GM12878 (cell line): ENCODE data around the gene PLAC1. TPM values are rescaled to one million over a fixed set of nuclear protein-coding genes. Genes with fewer than 3 reads are reported as not detected.

Experiments
- ESRRA ChIP-seq: IDR thresholded peaks from 2 replicates; pipeline ENCODE4 v1.6.1; 2012; ENCODE audit warnings: mild to moderate bottlenecking, low read length, improper control_type of control experiment
- EZH2 ChIP-seq: IDR thresholded peaks from 2 replicates; pipeline ENCODE4 v1.6.1; 2012; ENCODE audit warnings: low read depth, mild to moderate bottlenecking, control low read depth, inconsistent platforms, low read length, borderline replicate concordance; ENCODE audit not compliant: control insufficient read depth
- polyA plus RNA-seq, 11 experiments: library from polyadenylated mRNA; depleted of rRNA in 4 of 11; unstranded in 6 of 11; stranded (reverse) in 5 of 11; fragments of >200 nt; fragmentation: Nextera tagmentation in 4 of 11; fragmentation: Illumina TruSeq in 1 of 11; extraction: Ambion mirVana in 4 of 11; extraction: Trizol in 1 of 11; gene quantifications; 1 replicate in 1 of 11; 2 replicates in 10 of 11; pipeline versions ENCODE4 v1.2.1 to v1.2.3, GENCODE V29; 2011 to 2016; ENCODE audit warnings: inconsistent platforms in 2 of 11, missing spikeins in 2 of 11, low read depth in 1 of 11
- total RNA-seq, 4 experiments: library from RNA; depleted of rRNA in 3 of 4; stranded (reverse); fragments of >200 nt in 3 of 4; fragmentation: Illumina TruSeq in 1 of 4; extraction: Trizol in 1 of 4; gene quantifications; 2 replicates each; pipeline versions ENCODE4 v1.2.1 to v1.2.3, GENCODE V29; 2013 to 2021
- TF ChIP-seq, protein P1 (sequence below): fragments of 450-650 bp; IDR thresholded peaks from 2 replicates; pipeline ENCODE4 v1.6.1; 2017; ENCODE audit warnings: borderline replicate concordance
- TF ChIP-seq, protein P2 (sequence below), 3 experiments: IDR thresholded peaks in 2 of 3; conservative IDR thresholded peaks in 1 of 3; 2 replicates each; pipeline ENCODE4 v1.5.1; 2011; ENCODE audit warnings: low read depth in 3 of 3, low read length in 3 of 3, mild to moderate bottlenecking in 3 of 3, control low read depth in 2 of 3, moderate library complexity in 2 of 3, inconsistent platforms in 1 of 3, mixed read lengths in 1 of 3; ENCODE audit not compliant: control insufficient read depth in 2 of 3, insufficient read depth in 1 of 3; ENCODE audit errors: extremely low read depth in 1 of 3
- TF ChIP-seq, protein P3 (sequence below): fragments of 150-350 bp; IDR thresholded peaks from 2 replicates; pipeline ENCODE4 v1.6.1; 2016; ENCODE audit warnings: low read depth, low read length
- TF ChIP-seq, protein P4 (sequence below): fragments of 450-650 bp; formaldehyde crosslinking; IDR thresholded peaks from 2 replicates; pipeline ENCODE4 v1.5.0; 2022; ENCODE audit warnings: mild to moderate bottlenecking, missing genetic modification characterization
- TF ChIP-seq, protein P5 (sequence below): fragments of 450-650 bp; IDR thresholded peaks from 2 replicates; pipeline ENCODE4 v1.6.1; 2017; ENCODE audit warnings: mild to moderate bottlenecking, low read depth, inconsistent platforms; ENCODE audit not compliant: poor library complexity, severe bottlenecking

Gene PLAC1
- total and polyA plus RNA-seq, 10 of the 15 experiments (the other 5 are each of a cell fraction or from before 2014, with no cell fraction given) = 0.05 to 0.42 (median 0.17) TPM; not detected in 5

DNA sequence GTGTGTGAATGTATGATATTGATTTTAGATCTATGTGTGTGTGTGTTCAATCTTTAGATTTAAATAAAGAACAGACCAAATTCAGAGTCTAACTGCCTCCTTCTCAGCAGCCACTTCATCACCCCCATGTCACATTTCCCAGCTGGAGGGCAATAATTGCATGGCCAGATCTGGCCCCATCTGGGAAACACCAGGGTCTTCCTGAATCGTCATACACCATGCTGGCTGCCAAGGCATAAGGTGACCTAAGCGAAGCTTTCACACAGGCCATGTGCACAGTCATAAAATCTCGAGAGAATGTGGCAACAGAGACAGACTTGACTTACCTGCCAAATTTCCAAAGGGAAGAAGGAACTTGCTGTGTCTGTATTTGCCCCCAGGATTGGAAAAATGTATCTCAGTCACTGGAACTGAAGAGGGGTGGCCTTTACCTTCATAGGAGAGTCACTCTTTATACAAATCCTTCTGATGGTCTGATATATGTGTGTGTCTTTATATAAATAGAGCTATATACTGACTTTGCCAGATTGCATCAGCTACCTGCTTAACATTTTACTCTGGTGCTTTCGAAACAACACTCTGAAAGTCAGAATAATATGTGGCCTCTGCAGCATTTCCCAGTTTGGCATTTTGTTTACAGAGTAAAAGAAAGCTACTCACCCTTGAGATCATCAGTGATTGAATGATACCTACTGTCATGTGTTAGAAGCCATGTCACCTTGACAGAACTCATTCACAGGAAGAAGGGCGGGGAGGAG is at the start of gene PLAC1 (continued):
- TF ChIP-seq, protein P1, sequence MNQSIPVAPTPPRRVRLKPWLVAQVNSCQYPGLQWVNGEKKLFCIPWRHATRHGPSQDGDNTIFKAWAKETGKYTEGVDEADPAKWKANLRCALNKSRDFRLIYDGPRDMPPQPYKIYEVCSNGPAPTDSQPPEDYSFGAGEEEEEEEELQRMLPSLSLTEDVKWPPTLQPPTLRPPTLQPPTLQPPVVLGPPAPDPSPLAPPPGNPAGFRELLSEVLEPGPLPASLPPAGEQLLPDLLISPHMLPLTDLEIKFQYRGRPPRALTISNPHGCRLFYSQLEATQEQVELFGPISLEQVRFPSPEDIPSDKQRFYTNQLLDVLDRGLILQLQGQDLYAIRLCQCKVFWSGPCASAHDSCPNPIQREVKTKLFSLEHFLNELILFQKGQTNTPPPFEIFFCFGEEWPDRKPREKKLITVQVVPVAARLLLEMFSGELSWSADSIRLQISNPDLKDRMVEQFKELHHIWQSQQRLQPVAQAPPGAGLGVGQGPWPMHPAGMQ = no peak
- TF ChIP-seq EZH2 (no peak), ESRRA (no peak)
- TF ChIP-seq, protein P2, sequence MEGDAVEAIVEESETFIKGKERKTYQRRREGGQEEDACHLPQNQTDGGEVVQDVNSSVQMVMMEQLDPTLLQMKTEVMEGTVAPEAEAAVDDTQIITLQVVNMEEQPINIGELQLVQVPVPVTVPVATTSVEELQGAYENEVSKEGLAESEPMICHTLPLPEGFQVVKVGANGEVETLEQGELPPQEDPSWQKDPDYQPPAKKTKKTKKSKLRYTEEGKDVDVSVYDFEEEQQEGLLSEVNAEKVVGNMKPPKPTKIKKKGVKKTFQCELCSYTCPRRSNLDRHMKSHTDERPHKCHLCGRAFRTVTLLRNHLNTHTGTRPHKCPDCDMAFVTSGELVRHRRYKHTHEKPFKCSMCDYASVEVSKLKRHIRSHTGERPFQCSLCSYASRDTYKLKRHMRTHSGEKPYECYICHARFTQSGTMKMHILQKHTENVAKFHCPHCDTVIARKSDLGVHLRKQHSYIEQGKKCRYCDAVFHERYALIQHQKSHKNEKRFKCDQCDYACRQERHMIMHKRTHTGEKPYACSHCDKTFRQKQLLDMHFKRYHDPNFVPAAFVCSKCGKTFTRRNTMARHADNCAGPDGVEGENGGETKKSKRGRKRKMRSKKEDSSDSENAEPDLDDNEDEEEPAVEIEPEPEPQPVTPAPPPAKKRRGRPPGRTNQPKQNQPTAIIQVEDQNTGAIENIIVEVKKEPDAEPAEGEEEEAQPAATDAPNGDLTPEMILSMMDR (IDR thresholded peaks at IDR 0.05 in 2 of 3, conservative IDR thresholded peaks at IDR 0.05 in 1 of 3; ENCODE audit: control insufficient read depth in 2 of 3, extremely low read depth in 1 of 3, insufficient read depth in 1 of 3, low read depth in 3 of 3, low read length in 3 of 3) = no peak
- TF ChIP-seq, protein P3, sequence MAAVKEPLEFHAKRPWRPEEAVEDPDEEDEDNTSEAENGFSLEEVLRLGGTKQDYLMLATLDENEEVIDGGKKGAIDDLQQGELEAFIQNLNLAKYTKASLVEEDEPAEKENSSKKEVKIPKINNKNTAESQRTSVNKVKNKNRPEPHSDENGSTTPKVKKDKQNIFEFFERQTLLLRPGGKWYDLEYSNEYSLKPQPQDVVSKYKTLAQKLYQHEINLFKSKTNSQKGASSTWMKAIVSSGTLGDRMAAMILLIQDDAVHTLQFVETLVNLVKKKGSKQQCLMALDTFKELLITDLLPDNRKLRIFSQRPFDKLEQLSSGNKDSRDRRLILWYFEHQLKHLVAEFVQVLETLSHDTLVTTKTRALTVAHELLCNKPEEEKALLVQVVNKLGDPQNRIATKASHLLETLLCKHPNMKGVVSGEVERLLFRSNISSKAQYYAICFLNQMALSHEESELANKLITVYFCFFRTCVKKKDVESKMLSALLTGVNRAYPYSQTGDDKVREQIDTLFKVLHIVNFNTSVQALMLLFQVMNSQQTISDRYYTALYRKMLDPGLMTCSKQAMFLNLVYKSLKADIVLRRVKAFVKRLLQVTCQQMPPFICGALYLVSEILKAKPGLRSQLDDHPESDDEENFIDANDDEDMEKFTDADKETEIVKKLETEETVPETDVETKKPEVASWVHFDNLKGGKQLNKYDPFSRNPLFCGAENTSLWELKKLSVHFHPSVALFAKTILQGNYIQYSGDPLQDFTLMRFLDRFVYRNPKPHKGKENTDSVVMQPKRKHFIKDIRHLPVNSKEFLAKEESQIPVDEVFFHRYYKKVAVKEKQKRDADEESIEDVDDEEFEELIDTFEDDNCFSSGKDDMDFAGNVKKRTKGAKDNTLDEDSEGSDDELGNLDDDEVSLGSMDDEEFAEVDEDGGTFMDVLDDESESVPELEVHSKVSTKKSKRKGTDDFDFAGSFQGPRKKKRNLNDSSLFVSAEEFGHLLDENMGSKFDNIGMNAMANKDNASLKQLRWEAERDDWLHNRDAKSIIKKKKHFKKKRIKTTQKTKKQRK = no peak
- TF ChIP-seq, protein P4, sequence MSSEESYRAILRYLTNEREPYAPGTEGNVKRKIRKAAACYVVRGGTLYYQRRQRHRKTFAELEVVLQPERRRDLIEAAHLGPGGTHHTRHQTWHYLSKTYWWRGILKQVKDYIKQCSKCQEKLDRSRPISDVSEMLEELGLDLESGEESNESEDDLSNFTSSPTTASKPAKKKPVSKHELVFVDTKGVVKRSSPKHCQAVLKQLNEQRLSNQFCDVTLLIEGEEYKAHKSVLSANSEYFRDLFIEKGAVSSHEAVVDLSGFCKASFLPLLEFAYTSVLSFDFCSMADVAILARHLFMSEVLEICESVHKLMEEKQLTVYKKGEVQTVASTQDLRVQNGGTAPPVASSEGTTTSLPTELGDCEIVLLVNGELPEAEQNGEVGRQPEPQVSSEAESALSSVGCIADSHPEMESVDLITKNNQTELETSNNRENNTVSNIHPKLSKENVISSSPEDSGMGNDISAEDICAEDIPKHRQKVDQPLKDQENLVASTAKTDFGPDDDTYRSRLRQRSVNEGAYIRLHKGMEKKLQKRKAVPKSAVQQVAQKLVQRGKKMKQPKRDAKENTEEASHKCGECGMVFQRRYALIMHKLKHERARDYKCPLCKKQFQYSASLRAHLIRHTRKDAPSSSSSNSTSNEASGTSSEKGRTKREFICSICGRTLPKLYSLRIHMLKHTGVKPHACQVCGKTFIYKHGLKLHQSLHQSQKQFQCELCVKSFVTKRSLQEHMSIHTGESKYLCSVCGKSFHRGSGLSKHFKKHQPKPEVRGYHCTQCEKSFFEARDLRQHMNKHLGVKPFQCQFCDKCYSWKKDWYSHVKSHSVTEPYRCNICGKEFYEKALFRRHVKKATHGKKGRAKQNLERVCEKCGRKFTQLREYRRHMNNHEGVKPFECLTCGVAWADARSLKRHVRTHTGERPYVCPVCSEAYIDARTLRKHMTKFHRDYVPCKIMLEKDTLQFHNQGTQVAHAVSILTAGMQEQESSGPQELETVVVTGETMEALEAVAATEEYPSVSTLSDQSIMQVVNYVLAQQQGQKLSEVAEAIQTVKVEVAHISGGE (CRISPR knock-in tag) = no peak
- TF ChIP-seq, protein P5, sequence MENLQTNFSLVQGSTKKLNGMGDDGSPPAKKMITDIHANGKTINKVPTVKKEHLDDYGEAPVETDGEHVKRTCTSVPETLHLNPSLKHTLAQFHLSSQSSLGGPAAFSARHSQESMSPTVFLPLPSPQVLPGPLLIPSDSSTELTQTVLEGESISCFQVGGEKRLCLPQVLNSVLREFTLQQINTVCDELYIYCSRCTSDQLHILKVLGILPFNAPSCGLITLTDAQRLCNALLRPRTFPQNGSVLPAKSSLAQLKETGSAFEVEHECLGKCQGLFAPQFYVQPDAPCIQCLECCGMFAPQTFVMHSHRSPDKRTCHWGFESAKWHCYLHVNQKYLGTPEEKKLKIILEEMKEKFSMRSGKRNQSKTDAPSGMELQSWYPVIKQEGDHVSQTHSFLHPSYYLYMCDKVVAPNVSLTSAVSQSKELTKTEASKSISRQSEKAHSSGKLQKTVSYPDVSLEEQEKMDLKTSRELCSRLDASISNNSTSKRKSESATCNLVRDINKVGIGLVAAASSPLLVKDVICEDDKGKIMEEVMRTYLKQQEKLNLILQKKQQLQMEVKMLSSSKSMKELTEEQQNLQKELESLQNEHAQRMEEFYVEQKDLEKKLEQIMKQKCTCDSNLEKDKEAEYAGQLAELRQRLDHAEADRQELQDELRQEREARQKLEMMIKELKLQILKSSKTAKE = no peak
